GM19043 (cell line): ENCODE results near the gene GFOD2.

Source experiments
- ATAC-seq: cut with Tn5 transposase; IDR thresholded peaks from one replicate; pipeline ENCODE4 v1.9.1; 2021; ENCODE audit warnings: low read depth; ENCODE audit not compliant: unreplicated experiment

The GFOD2 gene

DNA sequence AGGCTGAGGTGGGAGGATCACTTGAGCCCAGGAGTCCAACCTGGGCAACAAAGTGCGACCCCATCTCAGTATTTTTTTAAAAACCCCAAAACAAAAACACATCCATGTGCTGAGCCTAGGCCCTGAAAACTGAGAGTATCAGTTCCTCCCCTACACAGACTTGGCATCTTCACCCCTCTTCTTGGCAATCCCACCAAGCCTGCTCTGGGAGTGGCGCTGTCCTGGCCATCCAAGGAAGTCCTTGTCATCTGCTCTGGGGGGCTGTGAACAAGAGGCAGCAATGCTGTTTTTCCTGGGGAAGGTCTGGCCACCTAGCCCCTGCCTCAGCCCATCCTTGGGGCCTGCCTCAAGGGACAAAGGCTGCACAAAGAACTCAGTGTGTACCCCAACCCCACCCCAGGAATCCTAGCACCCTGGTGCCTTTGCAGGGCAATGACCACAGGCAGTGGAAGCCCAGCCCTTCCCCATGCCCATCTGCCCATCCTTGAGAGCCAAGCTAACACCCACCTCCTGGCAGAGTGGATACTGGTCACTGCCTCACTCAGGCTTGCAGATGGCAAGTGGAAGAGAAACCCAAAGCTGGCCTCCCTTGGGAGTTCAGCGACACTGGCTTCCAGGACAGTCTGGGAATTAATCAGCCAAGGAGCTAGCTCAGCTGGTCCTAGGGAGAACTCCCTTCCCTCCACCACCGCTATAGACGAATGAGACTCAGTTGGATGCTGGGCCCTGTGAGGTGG lies 14.8 kb upstream of the GFOD2 start:
- ATAC-seq = no peak

DNA sequence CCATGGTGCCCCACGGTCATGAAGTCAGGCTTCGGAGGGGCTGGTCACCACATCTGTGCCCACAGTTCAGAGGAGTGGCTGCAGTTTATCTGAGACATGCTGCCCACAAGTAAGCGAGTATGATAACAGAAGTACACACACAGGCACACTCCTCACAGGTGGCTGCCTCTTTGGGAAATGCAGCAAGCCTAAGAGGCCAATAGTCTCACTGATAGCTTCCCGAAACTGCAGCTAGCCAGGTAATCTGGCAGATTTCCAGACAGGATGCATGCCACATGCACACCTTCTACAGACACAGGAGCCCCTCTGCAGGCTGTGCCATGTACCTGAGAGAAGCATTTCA lies 12.6 kb upstream of the GFOD2 start:
- ATAC-seq = no peak

DNA sequence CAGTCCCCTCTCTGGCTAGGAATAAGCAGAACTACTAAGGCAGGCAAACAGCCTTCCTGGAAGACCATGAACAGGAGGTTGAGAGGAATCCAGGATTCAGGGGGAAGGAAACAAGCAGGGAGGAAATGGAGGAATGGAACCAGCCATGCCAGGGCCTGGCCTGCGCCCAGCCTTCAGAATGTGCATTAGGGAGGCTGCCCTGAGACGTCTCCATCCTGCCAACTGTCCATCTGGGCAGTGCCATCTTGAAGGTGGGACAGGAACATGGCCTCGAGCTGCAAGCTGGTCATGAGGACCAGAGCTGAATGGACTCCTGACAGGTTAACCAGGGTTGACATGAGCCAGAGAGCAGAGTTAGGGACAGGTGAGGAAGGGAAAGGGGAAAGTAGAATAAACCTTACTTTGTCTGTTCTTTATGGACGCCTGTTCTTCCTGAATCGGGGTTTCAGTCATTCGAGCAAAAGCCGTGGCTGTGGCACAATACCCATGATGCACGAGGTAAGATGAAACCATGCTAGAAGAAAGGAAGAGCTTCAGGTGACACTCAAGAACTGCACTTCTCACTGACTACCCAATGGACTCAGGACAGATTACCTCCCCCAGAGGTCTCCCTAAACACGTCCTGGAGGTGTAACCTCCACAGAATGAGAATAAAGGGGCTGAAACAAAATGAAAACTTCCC lies 12.1 kb upstream of the GFOD2 start:
- ATAC-seq = no peak

DNA sequence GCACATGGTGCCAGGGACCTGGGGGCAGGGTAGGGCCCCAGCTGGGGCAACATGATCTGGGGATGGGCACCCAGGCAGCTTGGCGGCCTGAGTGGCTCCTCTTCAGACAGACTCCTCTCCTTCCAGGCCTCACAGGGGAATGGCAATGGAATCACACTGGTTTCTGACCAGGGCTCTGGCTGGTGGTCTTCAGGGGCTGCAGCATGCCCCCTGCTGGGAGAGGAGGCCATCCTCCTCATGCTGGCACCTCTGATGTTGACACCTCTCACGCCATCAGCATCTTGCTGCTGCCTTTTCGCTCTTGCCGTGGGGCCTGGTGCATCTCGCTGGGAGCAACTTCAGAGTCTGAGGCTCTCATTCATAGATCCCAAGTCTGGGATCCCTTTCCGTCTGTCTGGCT lies 11.2 kb upstream of the GFOD2 start:
- no peak for ATAC-seq

DNA sequence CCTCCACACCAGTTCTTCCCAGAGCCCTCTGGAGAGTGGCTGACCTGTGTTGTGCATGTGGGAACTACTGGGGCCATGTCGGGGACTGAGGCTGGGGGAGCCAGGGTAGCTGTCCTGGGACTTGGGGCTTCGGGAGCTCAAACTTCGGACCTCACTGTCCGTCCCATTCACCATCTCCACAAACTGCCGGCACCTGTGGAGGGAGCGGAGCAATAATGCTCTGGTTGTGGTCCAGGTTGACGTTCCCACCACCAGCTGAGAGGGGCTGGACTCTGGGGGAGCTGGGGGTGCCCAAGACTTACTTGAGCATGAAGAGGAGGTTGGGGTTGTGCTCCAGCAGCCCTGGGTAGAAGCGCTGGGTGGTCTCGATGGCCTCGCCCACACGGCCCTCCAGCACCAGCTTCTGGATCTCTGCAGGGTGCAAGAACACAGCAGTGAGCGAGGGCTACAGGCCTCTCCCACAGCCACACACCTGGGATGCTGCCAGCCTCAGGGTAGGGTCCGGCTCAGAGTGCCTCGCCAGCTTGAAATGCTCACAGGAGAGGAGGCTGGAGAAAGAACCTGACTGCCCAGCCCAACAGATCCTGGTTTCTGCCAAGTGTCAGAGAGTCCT lies 10.6 kb upstream of the GFOD2 start:
- ATAC-seq = no peak

DNA sequence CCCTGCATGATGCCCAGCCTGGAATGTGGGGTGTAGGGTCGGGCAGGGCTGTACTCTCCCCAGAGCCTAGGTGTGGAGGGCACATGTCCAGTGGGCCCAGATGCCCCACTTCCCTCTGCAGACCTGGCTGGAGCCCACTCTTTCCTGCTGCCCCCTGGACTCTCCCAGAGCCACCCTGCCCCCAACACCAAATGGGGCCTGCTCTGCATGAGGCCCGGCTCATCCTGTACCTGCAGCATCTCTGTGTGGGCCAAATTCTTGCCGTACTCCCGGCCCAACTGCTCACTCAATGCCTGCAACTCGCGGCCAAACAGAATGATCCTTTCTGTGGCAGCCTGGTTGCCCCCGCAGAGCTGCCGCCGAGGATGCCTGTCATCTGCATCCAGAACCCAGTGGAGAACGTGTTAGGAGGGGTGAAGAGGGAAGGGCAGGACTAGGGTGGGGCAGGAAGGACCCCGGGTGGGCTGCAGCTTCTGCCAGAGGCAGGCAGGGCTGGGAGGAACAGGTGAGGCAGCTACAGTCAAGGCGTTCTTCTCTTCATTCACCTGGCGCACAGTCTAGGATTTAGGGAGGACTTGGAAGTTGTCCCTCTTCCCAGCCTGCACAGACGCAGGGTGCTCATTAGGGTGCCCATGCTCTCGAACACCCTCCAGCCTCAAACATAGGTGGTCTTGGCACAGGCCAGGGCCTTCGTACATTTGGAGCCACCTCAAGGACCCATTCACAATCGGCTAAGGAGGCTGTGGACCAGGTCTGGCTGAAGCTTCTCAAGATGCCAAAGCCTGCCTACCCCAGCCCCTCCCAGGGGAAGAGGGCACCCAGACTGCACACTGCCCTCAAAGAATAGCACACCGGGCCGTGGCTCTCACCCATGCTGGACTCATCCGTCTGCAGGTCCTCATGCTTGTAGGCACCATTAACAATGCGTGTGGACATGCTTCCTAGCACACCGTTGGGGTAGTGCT lies 8.7 kb upstream of the GFOD2 start:
- no peak for ATAC-seq

DNA sequence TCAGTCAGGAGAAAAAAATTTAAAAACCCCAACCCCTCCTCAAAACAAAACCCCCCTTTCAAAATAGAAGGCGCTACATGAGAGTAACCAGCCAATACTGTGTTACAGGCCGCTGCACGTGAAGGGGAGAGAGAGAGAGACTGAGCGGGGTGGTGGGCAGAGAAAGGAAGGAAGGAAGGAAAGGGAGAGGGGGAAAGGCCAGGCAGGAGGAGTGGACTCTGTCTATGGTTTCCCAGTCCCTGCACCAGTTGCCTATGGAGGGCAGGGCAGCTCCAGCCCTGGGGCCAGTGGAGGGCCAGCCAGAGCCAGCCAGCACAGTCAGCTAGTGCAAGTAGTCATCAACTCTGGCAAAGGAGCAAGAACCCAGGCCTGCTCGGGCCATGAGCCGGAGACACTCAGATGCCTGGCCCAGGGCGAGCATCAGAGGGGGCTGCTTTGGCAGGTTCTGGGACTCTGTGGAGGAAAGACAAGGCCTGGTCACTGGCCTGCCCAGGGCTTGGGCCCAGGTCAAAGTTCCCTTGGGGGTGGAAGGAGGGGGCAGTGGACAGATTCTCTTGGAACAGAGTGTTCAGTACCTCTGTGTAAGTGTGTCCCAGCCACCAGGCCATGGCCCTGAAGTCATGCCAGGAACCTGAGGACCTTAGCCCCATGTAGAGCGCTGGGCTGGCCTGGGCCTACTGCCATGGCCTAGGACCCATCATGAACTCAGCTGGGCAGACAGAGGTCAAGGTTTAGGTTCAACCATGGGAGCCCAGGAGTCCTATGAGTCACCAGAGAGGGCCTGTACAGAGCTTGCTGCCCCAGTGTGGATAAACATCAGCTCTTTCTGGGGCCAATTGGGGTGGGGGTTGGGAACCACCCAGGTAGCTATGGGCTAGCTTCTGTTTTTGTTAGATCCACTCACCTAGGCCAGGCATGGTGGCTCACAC lies 7.3 kb upstream of the GFOD2 start:
- ATAC-seq = no peak

DNA sequence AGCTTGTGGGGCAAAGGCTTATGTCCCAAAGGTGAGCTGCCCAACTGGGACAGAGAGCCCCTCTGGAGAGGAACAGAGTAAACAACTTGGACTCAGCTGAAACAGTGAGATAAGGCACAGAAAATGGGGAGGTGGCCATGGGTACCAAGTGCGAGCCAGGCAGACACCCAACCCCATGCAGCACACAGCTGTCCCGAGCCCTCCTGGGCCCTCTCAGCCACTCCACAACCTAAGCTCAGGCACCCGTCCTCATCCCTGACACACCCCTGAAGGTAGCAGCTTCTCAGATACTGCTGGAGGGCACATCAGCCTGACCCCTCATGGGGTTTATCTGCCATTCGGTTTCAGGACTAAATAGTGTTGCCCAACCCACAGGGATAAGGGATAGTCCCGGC lies 4.8 kb upstream of the GFOD2 start:
- ATAC-seq = no peak

DNA sequence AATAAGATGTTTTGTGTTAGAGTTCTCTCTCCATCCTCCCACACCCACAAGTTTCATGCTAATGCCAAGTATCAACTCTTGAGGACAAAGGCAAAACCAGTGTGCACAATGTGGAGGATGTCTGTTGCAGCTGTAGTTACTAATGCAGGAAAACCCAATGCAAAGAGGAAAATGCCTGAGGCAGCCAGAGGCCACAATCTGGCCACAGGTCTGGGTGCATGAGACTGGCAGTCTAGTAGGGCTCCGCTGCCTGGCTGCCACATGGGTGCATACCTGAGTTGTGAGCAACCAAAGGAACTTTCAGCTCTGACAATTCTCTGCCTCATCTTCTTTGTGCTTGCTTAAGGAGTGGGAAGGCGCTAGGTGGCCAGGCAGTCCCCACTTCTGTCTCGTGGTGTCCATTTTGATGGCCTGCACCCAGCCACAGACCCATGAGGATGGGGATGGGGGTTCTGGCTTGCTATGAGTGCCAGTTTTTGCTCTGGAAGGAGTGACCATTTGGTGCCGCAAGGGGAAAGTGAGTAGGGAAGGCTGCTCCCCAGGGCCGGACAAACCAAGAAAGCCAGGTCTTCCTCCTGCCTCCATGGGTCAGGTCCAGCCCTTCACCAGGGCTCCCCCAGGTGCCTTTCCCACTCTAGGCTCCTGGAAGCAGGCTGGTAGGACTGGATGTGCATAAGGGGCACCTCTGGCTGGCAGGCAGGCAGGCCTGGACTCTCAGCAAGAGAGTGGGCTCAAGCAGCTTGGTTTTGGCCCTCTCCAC lies 4.2 kb upstream of the GFOD2 start:
- no peak for ATAC-seq

DNA sequence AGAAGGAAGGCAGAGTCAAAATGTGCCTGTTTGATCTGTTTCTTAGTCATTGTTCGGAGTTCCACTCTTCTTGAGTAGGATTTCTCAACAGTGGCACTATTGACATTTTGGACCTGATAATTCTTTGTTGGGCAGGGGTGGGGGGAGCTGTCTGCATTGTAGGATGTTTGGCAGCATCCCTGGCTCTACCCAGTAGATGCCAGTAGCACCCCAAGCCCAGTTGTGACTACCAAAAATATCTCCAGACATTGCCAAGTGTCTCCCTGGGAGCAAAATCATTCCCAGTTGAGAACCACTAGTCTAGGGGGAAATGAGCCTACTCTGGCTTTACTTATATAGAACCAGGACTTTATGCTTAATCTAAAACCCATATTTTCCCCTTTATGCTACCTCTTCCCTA lies 1.1 kb upstream of the GFOD2 start:
- no peak for ATAC-seq

DNA sequence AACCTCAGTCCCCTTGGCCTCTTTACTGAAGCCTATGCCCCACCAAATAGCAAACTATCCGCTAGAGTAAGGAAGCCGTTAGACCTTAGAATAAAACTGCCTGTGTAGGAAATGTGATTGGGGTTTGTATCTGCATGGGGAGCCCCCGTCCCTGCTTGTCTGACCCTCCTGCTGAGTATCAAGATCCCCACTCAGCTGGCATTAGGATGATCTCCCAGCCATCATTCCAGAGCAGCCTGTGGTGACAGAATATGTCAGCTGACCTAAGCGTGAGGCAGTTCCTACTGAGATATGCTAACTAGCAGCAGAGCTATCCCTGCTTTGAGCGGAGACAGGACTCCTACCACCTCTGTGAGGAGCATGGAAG lies 645 bp upstream of the GFOD2 start:
- ATAC-seq = no peak

DNA sequence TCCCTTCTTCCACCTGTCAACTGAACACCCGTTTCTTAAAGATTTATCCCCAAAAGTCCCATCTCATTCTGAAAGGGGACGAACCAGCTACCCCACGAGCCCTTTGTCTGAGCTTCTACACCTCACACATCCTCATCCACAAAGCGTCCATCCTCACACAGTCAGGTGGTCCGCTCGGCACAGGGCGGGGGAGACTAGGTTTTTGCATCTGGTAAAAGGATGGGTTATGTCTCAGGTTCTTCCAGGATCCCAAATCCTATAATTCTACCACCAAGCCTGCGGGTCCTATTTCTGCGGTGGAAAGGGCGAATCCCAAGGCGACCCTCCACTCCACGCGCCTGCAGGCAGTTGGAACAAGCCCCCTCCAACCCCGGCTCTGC lies 458 bp downstream of the GFOD2 start:
- no peak for ATAC-seq

DNA sequence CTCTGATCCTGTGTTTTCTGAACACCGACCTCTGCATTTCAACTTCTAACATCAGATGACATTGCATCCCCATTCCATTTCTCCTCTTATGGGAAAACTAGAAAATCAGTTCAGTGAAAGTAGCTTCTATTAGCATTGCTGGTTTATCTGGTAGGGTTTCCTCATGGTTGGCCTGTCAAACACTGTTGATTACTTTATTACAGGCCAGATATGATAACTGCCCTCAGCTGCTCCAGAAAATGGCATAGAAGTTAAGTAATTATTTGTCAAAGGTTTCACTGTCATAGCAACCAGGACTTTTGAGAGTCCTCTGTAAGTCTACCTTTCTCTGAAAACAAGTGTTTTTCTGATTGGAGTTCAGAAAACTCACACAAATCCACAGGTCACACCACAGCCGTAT lies 3.0 kb downstream of the GFOD2 start:
- no peak for ATAC-seq

DNA sequence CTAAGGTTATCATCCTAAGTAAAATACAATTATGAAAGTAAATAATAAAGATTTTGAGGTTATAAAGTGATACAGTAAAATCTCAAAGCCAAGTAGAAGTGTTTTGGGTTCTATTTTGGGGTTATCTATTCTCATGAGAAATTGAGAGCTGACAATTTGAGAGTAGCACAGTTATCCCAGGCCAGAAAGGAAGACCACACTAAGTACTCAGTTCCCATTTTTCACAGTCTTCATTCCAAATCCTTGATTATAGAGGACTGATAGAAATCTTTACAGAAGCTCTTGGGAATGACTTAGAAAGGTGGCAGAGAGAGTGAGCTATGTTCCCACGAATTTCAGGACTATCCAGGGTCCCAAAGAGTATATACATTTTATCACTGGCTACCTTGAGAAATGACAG lies 4.6 kb downstream of the GFOD2 start:
- no peak for ATAC-seq

DNA sequence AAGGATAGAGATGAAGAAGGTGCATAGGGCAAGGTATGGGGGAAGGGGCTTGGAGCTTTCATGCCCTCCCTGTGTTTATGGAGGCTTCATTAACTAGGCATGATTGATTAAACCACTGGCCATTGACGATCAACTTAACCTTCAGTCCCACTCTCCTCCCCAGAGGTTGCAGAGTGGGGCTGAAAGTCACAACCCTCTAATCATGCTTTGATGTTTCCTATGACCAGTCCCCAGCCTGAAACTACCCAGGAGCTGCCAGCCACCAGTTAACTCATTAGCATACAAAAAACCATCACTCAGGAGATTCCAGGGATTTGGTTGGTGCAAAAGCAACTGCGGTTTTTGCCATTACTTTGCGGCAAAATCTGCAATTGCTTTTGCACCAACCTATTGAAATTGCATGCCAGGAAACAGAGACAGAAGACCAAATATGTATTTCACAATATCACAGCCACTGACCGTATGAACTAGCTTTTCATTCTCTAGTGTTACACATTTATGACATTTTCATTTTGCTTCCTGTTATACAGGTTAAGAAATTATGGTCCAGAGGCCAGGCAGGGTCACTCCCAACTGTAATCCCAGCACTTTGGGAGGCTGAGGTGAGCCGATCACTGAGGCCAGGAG lies 5.4 kb downstream of the GFOD2 start:
- no peak for ATAC-seq

DNA sequence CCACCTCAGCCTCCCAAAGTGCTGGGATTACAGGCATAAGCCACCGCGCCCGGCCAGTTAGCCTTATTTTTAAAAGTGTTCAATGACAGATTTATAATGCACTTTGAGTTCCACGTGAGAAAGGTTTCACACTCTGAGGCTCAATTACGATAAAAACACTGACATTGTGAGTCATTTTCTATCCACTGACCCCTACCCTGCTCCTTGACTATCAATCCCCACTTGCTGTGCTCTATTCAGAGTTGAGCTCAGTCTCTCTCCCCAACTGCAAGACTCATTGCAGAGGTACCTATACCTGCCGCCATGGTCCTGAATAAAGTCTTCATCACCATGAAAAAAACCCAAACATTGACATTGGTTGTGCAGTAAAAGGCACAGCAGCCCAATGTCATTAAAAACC lies 8.5 kb downstream of the GFOD2 start:
- no peak for ATAC-seq

DNA sequence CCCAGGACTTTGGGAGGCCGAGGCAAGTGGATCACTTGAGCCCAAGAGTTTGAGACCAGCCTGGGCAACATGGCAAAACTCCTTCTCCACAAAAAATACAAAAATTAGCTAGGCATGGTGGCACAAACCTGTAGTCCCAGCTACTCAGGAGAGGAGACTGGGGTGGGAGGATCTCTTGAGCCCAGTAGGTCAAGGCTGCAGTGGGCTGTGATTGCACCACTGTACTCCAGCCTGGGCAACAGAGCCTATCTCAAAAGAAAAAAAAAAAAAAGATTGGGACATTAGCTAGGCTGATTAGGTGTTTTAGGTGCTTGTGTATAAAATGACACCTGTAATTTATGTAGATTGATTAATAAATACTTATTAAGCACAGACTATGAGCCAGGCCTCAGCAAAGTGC lies 10.1 kb downstream of the GFOD2 start:
- ATAC-seq = no peak

DNA sequence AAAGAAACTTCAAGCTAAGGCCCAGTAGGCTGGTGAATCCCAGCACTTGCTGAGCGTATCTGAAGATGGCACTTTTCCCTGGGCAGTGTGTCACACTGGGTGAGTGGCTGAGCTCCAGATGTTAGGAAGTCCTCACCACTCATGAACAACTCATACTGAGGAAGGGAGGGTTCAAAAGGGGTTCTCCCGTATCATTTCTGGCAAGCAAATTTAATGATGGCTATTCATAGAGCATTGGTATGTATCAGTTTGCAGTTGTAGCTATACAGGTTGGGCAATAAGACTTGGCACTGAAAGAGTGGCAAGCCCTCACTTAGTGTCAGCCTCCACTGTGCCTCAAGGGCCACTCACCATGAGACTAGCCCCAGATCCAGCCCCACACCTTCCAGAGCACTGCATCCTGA lies 10.7 kb downstream of the GFOD2 start:
- no peak for ATAC-seq

DNA sequence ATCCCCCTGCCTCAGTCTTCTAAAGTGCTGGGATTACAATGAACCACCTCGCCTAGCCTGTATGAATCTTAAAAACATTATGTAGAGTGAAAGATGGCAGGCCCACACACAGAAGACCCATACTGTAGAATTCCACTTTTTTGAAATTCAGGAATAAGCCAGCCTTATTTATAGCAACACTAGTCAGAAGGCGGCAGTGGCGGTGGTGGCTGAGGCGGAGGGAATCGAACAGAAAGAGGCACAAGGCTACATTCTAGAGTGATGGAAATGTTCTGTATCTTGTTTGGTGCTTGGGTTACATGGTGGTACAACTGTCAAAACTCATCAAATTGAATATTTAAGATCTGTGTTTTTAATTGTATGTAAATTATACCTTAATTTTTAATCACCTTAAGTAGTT lies 11.3 kb downstream of the GFOD2 start:
- ATAC-seq = no peak
